Hematopoietic multipotent progenitor cell treated with erythropoietin and hydrocortisone succinate and interleukin-3 and kit ligand, for 17 days (in vitro differentiated cells): ENCODE results near the gene EIF4G3.
"Not testable (repeated sequence)": the region's sequence is repeated elsewhere in the genome, so short reads cannot be mapped to it uniquely, and the experiment has no call there.

ENCODE experiments used
- DNase-seq: peaks from one replicate; pipeline ENCODE4 v3.0.0-alpha.2; 2015; ENCODE audit warnings: low spot score

The EIF4G3 gene

DNA sequence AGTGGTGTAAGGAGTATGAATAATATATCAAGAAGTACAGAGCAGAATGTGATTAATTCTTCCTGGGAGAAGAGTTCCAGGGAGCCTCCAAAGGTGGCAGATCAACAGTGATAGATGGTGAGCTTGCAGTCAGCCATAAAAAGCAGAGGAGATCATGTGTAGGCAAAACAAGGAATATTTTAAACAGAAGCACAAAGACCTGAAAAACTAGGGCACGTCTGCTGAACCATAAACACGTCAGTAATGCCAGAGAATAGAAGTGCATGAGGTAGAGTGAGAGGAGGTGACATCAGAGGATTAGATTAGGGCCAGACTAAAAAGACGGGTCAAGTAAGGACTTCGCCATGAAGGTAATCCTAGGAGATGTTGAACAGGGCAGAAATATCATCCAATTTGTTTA, 151.8 kb downstream of the EIF4G3 start:
- DNase-seq = no peak

GRCh38 chr1:21024136-21024896, 152.4 kb downstream of the EIF4G3 start:
- not testable (repeated sequence) for DNase-seq

DNA sequence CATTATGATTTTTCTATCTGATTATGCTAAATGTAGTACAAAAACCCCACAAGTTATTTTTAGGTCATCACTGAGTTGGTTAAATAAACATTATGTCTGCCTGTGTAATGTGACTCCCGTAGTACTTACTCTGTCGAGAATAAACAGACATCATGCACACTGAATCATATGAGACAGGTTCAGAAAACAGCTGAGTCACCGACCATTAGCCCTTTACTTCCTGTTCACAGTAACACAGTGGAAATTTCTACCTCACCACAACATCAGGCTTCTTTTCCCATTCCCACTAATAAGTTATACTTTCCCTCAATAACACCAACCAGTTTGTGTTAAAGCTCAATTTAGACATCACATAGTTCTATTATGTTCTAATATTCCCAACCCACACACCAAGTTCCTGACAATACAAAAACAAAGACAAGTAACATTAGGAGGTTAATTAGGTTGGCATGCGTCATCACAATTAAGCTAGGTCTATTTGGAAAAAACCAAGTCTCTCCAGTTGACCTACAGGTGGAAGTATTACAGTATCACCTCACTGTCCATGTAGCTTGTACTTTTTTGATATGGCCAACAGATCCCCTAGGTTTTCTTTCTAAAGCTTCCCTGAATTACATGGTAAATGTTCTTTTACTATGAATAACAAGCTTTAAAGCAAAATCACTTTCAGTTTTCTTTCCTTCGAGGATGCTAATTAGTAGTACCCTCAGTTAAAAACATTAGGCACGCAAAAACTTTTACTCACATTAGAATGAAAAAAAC, 154.2 kb downstream of the EIF4G3 start:
- peak; percentile 88 for DNase-seq

- DNase-seq = no peak
These were observed 155.4 kb downstream of the EIF4G3 start for GRCh38 chr1:21021311-21021710.

- no peak for DNase-seq
These were observed 156.5 kb downstream of the EIF4G3 start for GRCh38 chr1:21020151-21020550.

DNA sequence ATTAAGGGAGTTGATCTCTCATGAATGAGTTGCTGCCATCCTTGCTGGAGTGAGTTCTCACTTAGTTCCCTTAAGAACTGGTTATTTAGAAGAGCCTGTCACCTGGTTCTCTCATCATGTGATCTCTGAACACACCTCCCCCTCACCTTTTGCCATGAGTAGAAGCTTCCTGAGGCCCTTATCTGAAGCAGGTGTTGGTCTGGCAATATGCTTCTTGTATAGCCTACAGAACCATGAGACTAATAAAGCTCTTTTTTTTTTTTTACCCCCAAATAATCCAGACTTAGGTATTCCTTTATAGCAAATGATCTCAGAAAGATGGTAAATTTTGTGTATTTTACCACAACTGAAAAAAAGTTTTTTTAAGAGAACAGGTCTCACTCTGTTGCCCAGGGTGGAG, 158.0 kb downstream of the EIF4G3 start:
- DNase-seq = no peak

DNA sequence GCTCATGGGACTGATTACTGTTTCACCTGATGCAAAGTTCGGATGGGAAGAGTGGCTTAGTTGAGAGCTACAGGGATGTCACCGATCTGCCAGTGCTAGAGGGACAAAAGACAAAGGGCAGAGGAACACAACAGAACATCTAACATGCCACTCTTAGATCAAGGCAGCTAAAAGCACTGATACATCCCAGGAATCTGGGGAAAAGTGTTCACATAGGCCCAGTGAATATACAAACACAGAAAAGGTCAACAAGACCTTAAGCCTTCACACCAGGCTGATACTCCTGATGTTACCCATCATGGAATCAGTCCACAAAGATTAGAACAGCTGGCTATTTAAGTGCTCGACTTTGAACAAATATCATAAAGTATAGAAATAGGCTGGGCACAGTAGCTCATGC, 163.2 kb downstream of the EIF4G3 start:
- no peak for DNase-seq

DNA sequence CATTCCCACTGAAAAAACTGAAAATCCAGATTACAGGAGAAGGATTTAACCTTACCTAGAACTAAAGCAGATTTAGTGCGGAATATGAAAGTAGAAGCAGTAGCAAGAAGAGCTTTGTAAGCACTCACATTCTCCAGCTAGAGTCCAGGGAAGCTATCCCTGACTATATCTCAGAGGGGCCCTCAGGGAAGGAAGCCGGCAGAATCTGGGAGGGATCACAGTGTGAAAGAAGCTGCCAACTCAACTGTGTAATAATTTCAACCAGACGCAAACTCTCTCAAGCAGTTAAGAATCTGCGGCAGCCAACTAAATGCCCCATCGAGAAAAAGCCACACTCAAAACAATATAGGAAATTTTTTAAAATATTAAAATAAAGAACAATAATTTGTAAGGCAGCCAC, 163.8 kb downstream of the EIF4G3 start:
- DNase-seq = no peak

- no peak for DNase-seq
These were observed 168.8 kb downstream of the EIF4G3 start for GRCh38 chr1:21007876-21008275.

GRCh38 chr1:21005466-21006239, 171.0 kb downstream of the EIF4G3 start:
- no peak for DNase-seq

DNA sequence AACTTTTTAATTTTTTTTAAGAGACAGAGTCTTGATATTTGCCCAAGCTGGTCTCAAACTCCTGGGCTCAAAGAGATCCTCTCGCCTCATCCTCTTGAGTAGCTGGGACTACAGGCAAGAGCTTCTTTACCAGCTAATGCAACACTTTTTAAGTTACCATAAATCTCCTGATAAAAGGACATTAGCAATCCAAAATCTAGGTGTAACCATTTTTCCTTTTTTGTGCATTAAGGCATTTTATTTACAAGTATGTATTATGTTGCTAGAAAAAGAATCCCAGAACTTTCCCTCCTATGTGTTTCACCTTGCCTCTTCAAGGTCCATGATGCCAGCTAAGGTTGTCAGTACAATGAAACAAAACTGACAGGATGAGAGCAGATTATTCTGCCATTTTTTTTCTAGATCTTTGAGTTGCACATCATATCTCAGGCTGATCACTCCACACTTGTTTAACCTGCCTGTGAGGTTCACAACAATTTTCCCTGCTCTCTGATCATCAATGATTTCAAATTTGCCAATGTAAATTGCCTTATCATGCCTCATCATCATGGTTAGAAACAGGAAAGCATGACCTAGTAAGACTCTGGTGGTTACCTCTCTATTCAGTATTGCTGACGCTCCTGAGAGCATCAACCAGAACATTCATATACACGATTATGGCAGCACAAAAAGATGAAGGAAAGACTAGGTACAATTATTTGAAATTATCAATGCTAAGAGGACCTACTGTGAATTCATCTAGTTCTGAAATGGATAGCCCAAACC, 173.2 kb downstream of the EIF4G3 start:
- DNase-seq = no peak

DNA sequence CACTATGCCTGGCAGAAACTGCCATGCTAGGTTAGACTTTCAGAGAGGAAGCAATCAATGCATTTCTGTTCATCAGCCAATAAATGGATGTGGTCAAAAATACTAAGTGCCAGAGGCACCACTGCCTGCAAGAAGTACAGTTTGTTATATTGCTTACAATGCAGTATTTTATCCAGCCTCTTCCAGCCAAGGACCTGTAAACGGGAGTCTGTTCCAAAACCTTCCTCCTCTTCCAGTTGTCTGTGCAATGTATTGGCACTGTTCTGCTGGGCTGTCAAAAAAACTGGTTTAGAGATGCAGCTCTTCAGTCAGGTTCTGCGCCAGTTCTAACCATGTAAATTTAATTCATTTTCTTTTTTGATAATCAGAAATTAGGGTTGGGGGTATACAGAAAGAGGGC, 175.7 kb downstream of the EIF4G3 start:
- no peak for DNase-seq

DNA sequence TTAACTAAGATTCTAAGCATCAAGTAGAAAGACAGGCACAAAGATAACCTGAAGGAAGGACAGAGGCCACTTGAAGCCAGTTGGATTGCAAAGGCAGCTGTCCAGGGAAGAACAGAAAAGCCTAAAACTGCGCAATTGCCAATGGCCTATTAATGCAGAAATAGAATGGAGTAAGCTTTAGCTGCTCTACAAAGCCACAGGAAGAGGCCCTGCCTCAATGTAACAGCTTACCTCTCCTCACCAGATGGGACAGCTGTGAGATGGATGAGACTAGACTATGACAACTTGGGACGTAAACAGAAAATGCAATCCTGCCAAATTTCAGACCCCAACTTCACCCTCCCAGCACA, 176.5 kb downstream of the EIF4G3 start:
- DNase-seq = no peak

DNA sequence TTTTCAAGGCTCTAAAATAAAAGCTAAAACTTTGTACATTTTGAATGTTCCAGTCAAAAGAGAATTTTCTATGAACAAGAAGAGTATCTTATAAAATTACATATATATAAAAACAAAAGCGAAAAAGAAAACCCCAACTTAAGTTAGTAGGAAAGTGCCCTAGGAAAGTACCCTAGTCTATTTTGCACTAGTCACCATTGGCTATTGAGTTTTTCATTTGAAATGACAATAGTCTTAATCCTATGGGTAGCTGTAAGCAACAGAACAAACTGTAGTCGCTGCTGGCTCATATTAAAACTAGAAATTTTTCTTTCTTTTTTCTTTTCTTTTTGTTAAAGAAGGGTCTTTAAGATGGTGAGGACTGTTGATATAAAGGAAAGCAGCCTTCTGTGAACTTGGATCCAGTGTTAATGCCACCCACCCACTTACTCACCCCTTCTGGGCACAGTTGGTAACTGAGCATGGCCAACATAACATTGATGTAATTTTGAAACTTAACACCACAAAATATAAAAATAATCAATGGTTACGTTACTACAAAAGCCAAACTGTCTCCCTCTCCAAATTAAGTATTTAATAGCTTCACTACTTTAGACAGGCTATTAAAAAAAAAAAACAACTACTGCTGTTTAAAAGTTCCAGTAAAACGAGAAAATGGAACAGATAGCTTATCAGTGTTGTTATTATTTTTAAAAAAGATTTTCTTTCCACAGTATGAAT, 177.0 kb downstream of the EIF4G3 start:
- no peak for DNase-seq

DNA sequence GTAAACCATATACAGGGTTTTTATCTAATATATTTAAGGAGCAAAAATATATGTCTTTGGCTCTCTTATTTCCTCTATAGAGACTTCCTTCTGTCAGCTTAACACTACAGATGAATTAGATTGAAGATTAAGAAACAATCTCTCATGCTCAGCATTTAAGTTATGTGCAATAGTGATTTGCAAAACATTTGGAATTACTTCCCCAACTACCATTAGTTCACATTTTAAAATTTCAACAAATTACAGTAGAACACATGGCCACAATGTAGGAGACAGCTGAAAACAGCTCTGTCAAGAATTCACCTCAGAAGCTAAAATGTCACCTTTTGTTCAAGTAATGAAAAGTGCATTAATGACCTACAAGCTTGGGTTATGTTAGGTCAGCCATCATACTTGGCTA, 177.9 kb downstream of the EIF4G3 start:
- DNase-seq = no peak

GRCh38 chr1:20997602-20998224, 179.0 kb downstream of the EIF4G3 start:
- no peak for DNase-seq

DNA sequence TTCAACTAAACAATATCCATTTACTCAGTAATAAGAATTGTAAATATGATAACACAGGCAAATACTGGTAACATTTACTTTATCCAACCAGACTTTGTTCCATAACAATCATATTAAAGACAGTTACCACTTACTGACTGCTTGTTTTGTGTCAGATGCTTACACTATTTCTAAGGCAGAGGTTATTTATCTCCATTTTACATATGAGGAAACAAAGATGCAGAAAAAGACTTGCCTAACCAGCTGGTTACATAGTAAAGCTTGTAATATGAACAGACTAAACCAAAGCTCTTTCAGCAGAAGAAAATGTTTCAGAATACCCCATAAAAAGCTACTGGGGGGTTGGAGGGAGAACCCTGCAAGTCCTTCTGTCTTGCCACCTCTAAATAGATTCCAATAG, 180.1 kb downstream of the EIF4G3 start:
- no peak for DNase-seq

DNA sequence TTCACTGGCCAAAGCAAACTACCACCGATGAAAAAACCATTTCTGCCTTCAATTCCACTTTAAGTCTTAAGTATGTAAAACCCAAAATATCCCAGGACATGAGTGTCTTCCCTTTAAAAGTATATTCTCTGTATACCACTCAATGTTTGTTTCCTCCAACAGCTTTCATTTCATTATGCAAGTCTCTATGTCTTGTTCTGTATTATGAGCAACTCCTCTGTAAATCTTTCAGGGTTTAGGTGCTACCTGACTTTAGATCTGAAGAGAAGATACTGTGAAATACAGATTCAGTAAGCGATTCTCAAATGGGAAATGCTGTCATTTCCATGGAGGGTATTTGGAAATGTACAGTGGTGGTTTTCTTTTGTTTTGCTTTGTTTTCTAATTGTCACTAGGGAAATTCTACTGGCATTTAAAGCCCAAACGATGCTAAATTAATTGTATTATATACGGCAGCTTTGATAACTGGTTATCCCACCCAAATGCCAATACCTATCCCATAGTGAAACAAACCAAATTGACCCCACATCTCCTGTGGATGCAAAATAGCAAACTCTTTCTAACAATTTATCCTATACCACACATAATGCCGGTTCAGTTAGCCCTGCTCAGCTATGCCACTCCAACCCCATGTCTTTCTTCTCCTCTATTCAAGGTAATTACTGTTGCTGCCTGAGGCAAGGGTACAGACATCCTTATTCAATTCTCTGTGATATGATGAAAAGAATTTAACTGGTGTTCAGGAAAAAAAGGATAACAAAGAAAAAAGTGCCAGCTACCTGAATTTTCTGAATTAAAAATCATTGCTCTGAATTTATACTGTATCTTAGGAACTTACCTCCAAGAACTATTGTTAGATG, 182.8 kb downstream of the EIF4G3 start:
- DNase-seq = no peak

- DNase-seq = no peak
These were observed 184.2 kb downstream of the EIF4G3 start for GRCh38 chr1:20992322-20993056.
